Endothelial cell of umbilical vein (primary cell): Measurements from ENCODE around the gene HAND2. TPM values are rescaled to one million over a fixed set of nuclear protein-coding genes. Genes with fewer than 3 reads are reported as not detected.

ENCODE experiments used
- BruUV-seq: library from RNA; stranded (reverse); fragments of 400-500 nt; replicated peaks from 2 replicates; lab custom pipeline; 2021; lab: Mats Ljungman, UMichigan
- CTCF ChIA-PET: fragments of 300-600, 350-600 bp; sonication (Branson Sonifier 250); formaldehyde crosslinking; loops from one replicate; lab custom pipeline; 2021; ENCODE audit warnings: antibody characterized with exemption, inconsistent platforms; lab: Charles Lee
- POLR2A ChIA-PET: fragments of 300-600, 350-600 bp; sonication (Branson Sonifier 250); formaldehyde crosslinking; loops from one replicate; lab custom pipeline; 2021; ENCODE audit warnings: antibody characterized with exemption, inconsistent platforms; lab: Charles Lee
- DNase-seq: peaks from one replicate; pipeline ENCODE4 v3.0.0-alpha.2; 2011; ENCODE audit warnings: low read depth, low spot score
- FAIRE-seq: peaks from 2 replicates; lab custom pipeline; 2011; peaks lifted over from hg19 to GRCh38; lab: Jason Lieb, UNC
- H2AFZ ChIP-seq: 2 replicates; pipeline ENCODE4 v1.6.0; 2012; ENCODE audit warnings: low read depth, low read length, control low read depth, inconsistent platforms
- H3K27ac ChIP-seq: 2 replicates; pipeline ENCODE4 v1.5.1; 2011; ENCODE audit warnings: low read depth, mild to moderate bottlenecking, control low read depth, low read length, moderate library complexity; ENCODE audit not compliant: insufficient read depth
- H3K27me3 ChIP-seq, 2 experiments: 2 replicates each; pipeline versions ENCODE4 v1.6.0 to v1.6.1; 2011; ENCODE audit warnings: low read length in 2 of 2, mixed read lengths in 1 of 2; ENCODE audit not compliant: control insufficient read depth in 2 of 2, insufficient read depth in 2 of 2
- H3K36me3 ChIP-seq, 2 experiments: 2 replicates in 1 of 2; 3 replicates in 1 of 2; pipeline ENCODE4 v1.5.1; 2011; ENCODE audit warnings: low read length in 2 of 2, mild to moderate bottlenecking in 1 of 2, moderate library complexity in 1 of 2; ENCODE audit not compliant: control insufficient read depth in 2 of 2, insufficient read depth in 2 of 2; ENCODE audit errors: extremely low read depth in 1 of 2
- H3K4me1 ChIP-seq: 3 replicates; pipeline ENCODE4 v1.5.1; 2011; ENCODE audit warnings: mild to moderate bottlenecking, low read length; ENCODE audit not compliant: control insufficient read depth, insufficient read depth; ENCODE audit errors: extremely low read depth
- H3K4me2 ChIP-seq: 2 replicates; pipeline ENCODE4 v1.6.1; 2011; ENCODE audit warnings: low read length, control low read depth, mixed read lengths; ENCODE audit not compliant: insufficient read depth
- H3K4me3 ChIP-seq, 3 experiments: fragments of 200-600 bp in 1 of 3; sonication (generic), shearing (Covaris generic) in 1 of 3; replicated peaks in 1 of 3; 2 replicates each; pipeline ENCODE4 v1.5.1; 2011 to 2016; ENCODE audit warnings: control low read depth in 3 of 3, low read length in 3 of 3, mild to moderate bottlenecking in 2 of 3, inconsistent platforms in 1 of 3, low read depth in 1 of 3, moderate library complexity in 1 of 3; ENCODE audit not compliant: insufficient read depth in 1 of 3
- H3K79me2 ChIP-seq: 2 replicates; pipeline ENCODE4 v1.6.0; 2012; ENCODE audit warnings: low read length, inconsistent platforms; ENCODE audit not compliant: control insufficient read depth, insufficient read depth
- H3K9ac ChIP-seq: replicated peaks from 2 replicates; pipeline ENCODE3; 2011; ENCODE audit warnings: low read length, control low read depth; ENCODE audit not compliant: insufficient read depth; ENCODE audit errors: extremely low read depth
- H3K9me1 ChIP-seq: replicated peaks from 3 replicates; pipeline ENCODE4 v1.6.0; 2011; ENCODE audit warnings: mild to moderate bottlenecking, low read length; ENCODE audit not compliant: control insufficient read depth, insufficient read depth; ENCODE audit errors: extremely low read depth
- H3K9me3 ChIP-seq: replicated peaks from 2 replicates; pipeline ENCODE4 v1.5.1; 2012; ENCODE audit warnings: low read length, inconsistent platforms; ENCODE audit not compliant: control insufficient read depth, insufficient read depth
- H4K20me1 ChIP-seq: replicated peaks from 2 replicates; pipeline ENCODE3; 2011; ENCODE audit warnings: mild to moderate bottlenecking, low read length; ENCODE audit not compliant: control insufficient read depth, insufficient read depth; ENCODE audit errors: extremely low read depth
- EZH2 ChIP-seq: IDR thresholded peaks from 2 replicates; pipeline ENCODE4 v1.6.1; 2012; ENCODE audit warnings: borderline replicate concordance, low read depth, mild to moderate bottlenecking, moderate library complexity, low read length, inconsistent platforms; ENCODE audit not compliant: severe bottlenecking
- FOS ChIP-seq: IDR thresholded peaks from 2 replicates; pipeline ENCODE4 v1.6.1; 2011; ENCODE audit warnings: mild to moderate bottlenecking, low read length, moderate library complexity, borderline replicate concordance; ENCODE audit not compliant: insufficient read depth
- GATA2 ChIP-seq: IDR thresholded peaks from 2 replicates; pipeline ENCODE4 v1.7.0; 2011; ENCODE audit warnings: low read depth, mild to moderate bottlenecking, moderate library complexity, mixed read lengths, low read length; ENCODE audit not compliant: insufficient read length, insufficient read depth
- JUN ChIP-seq: IDR thresholded peaks from 2 replicates; pipeline ENCODE4 v1.6.1; 2011; ENCODE audit warnings: borderline replicate concordance, low read depth; ENCODE audit not compliant: insufficient read length, insufficient read depth
- MYC ChIP-seq: IDR thresholded peaks from one replicate; pipeline ENCODE4 v1.6.1; 2011; ENCODE audit warnings: mild to moderate bottlenecking, low read depth, low read length
- POLR2A ChIP-seq: IDR thresholded peaks from 2 replicates; pipeline ENCODE4 v1.6.1; 2012; ENCODE audit warnings: low read depth, mild to moderate bottlenecking, control low read depth, low read length
- POLR2AphosphoS5 ChIP-seq: IDR thresholded peaks from 2 replicates; pipeline ENCODE4 v1.6.1; 2012; ENCODE audit warnings: low read depth, mild to moderate bottlenecking, control low read depth, low read length, moderate library complexity; ENCODE audit not compliant: insufficient read depth
- dilution Hi-C: fragments of 300-500 bp; cut with MboI; formaldehyde crosslinking; loops from one replicate; pipeline ENCODE4 v1.15.0; 2019; ENCODE audit warnings: low sequenced_read_pairs; ENCODE audit not compliant: extremely low pct_ligation_motif_present
- intact Hi-C: fragments of 100-400 bp; cut with micrococcal nuclease; formaldehyde crosslinking; loops from one replicate; pipeline ENCODE4 v1.10.0; 2022
- polyA plus RNA-seq, 4 experiments: library from polyadenylated mRNA; depleted of rRNA in 3 of 4; stranded (reverse) in 3 of 4; unstranded in 1 of 4; fragments of >200 nt; gene quantifications; 2 replicates each; pipeline versions ENCODE4 v1.2.1 to v1.2.3, GENCODE V29; 2011 to 2012; ENCODE audit warnings: missing spikeins in 1 of 4
- total RNA-seq: library from RNA; stranded (reverse); gene quantifications from 2 replicates; pipeline ENCODE4 v1.2.3, GENCODE V29; 2021
- TF ChIP-seq, protein P1 (sequence below), 2 donors: IDR thresholded peaks; 1 replicate in 1 of 2; 2 replicates in 1 of 2; pipeline ENCODE4 v1.5.1; 2011; ENCODE audit warnings: low read length in 2 of 2, mild to moderate bottlenecking in 2 of 2, moderate library complexity in 2 of 2, control low read depth in 1 of 2, inconsistent platforms in 1 of 2, low read depth in 1 of 2; ENCODE audit not compliant: insufficient read depth in 1 of 2; ENCODE audit errors: extremely low read depth in 1 of 2
- TF ChIP-seq, protein P2 (sequence below): IDR thresholded peaks from 2 replicates; pipeline ENCODE4 v1.6.1; 2011; ENCODE audit not compliant: insufficient read depth, insufficient read length

The HAND2 gene
- total and polyA plus RNA-seq, 2 donors (not counting 3 experiments of a cell fraction or from before 2014, with no cell fraction given): not detected

DNA sequence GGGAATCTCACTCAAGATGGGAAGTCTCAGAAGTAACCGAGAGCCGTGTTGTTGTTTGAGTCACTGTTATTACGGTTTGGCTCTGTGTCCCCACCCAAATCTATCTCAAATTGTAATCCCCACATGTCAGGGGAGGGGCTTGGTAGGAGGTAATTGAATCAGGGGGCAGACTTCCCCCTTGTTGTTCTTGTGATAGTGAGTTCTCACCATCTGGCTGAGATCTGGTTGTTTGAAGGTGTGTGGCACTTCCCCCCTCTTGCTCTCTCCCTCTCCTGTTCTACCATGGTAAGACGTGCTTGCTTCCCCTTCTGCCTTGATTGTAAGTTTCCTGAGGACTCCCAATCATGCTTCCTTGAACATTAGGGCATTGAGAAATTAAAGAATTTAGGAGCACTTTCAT is 37.0 kb downstream of the HAND2 start:
- Histone ChIP-seq H3K9ac (no peak overlapping the region), H3K27me3 (peaks cover 14 to 20% of the 10 kb centered on the region in 2 experiments), H3K4me3 (no peak overlapping the region), H3K4me2 (no peak overlapping the region), H3K36me3 (no peaks in the 10 kb centered on the region), H3K79me2 (no peaks in the 10 kb centered on the region), H3K9me1 (no peaks in the 10 kb centered on the region), H3K4me1 (peaks cover 14% of the 10 kb centered on the region), H3K9me3 (no peaks in the 10 kb centered on the region), H3K27ac (no peak overlapping the region), H2AFZ (no peak overlapping the region), H4K20me1 (no peaks in the 10 kb centered on the region)
- intact Hi-C loops: loop anchor here (5.0 kb wide), 1 partner anchor 161 kb away; the partner anchor contains the start of gene HMGB2
- no peak for DNase-seq
- CTCF ChIA-PET: no interaction called here
- BruUV-seq: no TSS peak
- dilution Hi-C loops: no loop called here
- TF ChIP-seq EZH2 (no peak), POLR2A (no peak), FOS (no peak), JUN (no peak), MYC (no peak), POLR2AphosphoS5 (no peak), GATA2 (no peak)
- TF ChIP-seq, protein P1, sequence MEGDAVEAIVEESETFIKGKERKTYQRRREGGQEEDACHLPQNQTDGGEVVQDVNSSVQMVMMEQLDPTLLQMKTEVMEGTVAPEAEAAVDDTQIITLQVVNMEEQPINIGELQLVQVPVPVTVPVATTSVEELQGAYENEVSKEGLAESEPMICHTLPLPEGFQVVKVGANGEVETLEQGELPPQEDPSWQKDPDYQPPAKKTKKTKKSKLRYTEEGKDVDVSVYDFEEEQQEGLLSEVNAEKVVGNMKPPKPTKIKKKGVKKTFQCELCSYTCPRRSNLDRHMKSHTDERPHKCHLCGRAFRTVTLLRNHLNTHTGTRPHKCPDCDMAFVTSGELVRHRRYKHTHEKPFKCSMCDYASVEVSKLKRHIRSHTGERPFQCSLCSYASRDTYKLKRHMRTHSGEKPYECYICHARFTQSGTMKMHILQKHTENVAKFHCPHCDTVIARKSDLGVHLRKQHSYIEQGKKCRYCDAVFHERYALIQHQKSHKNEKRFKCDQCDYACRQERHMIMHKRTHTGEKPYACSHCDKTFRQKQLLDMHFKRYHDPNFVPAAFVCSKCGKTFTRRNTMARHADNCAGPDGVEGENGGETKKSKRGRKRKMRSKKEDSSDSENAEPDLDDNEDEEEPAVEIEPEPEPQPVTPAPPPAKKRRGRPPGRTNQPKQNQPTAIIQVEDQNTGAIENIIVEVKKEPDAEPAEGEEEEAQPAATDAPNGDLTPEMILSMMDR (IDR thresholded peaks at IDR 0.05; ENCODE audit: extremely low read depth in 1 of 2, insufficient read depth in 1 of 2, low read depth in 1 of 2, low read length in 2 of 2): no peak
- TF ChIP-seq, protein P2, sequence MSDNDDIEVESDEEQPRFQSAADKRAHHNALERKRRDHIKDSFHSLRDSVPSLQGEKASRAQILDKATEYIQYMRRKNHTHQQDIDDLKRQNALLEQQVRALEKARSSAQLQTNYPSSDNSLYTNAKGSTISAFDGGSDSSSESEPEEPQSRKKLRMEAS: no peak
- FAIRE-seq: no peak
- POLR2A ChIA-PET: no interaction called here
